ENCODE data around the gene ARF3.
A peak's percentile ranks its signal among the peaks of the same experiment; 100 is the strongest.

Gene ARF3

DNA sequence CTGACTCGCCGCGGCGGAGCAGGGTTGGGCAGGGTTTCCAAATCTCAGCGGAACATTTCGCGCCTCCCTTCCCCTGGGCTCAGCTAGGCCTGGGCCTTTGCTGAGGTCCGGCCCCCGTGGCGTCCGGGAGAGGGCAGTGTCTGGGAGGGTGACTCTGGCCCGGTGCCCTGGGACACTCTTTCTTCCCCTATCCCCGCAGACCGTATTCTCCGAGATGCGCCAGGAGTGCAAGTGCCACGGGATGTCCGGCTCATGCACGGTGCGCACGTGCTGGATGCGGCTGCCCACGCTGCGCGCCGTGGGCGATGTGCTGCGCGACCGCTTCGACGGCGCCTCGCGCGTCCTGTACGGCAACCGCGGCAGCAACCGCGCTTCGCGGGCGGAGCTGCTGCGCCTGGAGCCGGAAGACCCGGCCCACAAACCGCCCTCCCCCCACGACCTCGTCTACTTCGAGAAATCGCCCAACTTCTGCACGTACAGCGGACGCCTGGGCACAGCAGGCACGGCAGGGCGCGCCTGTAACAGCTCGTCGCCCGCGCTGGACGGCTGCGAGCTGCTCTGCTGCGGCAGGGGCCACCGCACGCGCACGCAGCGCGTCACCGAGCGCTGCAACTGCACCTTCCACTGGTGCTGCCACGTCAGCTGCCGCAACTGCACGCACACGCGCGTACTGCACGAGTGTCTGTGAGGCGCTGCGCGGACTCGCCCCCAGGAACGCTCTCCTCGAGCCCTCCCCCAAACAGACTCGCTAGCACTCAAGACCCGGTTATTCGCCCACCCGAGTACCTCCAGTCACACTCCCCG, 23.9 kb upstream of the ARF3 start:
- DNase-seq: no peak

DNA sequence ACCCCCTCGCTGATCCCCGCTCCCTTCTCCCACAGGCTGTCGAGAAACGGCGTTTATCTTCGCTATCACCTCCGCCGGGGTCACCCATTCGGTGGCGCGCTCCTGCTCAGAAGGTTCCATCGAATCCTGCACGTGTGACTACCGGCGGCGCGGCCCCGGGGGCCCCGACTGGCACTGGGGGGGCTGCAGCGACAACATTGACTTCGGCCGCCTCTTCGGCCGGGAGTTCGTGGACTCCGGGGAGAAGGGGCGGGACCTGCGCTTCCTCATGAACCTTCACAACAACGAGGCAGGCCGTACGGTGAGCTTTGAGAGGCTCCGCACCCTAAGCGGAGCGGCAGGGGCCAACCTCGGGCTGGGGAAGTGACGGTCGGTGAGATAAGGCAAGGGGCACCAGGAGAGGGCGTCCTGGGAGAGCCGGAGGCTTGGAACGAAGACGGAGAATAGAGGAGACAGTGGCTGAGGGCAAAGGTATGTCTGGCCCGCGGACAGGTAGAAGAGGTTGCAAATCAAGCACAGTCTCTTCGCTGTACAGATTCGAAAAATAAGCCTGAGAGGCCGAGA, 23.2 kb upstream of the ARF3 start:
- DNase-seq: no peak

DNA sequence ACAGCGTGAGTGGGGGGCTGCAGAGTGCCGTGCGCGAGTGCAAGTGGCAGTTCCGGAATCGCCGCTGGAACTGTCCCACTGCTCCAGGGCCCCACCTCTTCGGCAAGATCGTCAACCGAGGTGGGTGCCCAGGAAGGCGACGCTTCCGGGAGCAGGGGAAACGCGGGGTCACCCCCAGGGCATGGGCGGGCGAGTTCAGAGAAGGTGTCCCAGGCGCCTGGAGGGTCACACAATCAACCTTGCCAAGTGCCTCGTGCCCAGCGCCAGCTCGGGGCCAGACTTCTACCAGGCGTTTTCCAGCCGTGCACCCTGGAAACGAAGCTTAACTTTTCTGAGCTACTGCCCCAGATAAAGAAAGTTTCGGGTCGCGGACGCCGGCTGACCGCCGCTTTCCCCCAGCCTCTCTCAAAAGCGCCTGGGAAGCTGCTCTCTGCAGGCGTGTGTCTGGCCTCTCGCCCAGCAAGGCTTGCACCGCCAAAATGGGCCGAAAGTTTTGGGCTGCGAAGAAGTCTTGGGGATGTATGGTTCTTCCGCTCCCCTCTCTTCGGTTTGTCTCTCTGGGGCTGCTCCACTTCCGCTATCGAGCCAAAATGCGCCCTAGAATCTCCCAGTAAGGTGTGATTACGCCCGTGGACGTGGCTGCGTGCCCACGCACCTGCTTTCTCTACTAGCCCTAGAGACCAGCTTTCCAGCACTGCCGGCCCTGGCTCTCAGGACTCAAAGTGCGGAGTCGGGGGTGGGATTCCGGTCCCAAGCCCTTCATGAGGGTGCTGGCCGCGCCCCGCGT, 22.5 kb upstream of the ARF3 start:
- DNase-seq: no peak

DNA sequence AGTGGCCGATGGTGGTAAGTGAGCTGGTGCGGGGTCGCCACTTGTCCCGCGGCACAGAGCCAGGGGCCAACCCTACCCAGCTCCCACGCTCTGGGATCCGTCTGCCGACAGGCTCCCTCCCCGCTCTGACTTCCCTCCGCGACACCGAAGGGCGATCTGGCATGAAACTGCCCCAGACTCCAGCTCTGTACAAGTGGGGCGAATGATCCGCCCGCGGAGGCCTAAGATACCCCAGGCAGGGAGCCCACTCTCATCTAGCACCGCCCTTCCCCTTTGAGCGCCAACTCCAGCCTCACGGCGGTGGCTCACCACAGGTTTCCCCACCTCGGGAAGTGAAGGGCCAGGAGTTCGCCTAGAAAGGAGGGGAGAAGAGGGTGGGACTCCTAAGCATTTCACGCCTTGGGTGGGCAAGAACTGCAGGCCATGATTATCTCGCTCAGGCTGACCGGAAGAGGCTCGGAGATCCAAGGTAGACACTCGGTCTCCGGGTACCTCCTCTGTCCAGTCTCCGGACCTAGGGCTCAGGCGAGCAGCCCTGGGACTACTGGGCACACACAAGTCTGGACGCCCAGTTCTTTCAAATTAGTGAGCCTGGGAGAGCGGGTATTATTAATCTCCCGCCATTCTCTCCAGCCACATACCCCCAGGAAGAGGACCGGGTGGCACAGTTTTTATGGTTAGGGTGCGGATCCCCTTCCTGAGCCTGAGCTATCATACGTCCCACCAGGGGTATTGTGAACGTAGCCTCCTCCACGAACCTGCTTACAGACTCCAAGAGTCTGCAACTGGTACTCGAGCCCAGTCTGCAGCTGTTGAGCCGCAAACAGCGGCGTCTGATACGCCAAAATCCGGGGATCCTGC, 21.7 kb upstream of the ARF3 start:
- no peak for DNase-seq

DNA sequence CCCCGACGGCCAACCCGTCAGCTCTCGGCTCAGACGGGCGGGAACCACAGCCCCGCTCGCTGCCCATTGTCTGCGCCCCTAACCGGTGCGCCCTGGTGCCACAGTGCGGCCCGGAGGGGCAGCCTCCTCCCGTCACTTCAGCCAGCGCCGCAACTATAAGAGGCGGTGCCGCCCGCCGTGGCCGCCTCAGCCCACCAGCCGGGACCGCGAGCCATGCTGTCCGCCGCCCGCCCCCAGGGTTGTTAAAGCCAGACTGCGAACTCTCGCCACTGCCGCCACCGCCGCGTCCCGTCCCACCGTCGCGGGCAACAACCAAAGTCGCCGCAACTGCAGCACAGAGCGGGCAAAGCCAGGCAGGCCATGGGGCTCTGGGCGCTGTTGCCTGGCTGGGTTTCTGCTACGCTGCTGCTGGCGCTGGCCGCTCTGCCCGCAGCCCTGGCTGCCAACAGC, 21.0 kb upstream of the ARF3 start, which contains the start of gene WNT1:
WNT1 (plus strand) TSS at position 32 of the 450 bp plus-strand sequence; CDS start at position 361, 329 bp downstream.
- no peak for DNase-seq

DNA sequence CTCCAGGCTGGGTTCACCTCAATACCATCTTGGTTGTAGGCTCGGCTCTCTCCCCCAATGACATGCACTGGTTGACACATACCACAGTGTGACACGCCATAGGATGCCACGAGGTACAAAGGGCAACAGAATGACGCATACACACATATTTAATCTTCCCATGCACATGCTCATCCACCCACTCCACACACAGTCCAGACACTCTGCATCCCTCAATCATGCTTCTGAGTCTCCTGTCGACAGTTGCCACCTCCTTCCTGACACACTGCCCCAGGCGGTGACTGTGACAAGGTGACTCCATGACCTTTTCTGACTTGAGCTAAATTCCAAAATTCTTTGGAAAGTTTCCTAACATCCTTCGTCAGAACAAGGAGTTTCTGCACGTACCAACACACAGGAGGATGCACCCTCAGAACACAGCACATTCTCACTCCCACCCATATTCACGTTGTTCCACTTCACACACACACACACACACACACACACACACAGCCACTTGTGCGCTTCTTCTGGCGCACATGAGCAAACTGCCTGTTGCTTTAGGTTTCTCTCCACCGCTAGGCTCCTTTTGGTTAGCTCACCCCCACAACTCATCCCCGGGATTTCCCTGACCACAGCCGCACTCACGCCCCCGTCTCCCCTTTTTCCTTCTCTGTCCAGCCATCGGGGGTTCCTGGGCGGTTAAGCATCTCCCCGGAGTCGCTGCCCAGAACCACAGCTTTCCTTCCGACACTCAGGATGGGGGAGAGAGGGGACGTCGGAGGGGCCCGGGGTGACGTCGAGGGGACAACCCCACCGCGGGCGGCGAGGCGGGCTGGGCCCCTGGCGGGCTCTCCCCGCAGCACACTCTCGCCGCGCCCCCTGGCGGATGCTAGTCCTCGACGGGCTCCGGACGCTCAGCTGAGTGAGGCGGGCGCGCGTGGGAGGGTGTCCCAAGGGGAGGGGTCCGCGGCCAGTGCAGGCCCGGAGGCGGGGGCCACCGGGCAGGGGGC, 20.3 kb upstream of the ARF3 start:
- DNase-seq: peak in 1 of 2 experiments; percentile 33

DNA sequence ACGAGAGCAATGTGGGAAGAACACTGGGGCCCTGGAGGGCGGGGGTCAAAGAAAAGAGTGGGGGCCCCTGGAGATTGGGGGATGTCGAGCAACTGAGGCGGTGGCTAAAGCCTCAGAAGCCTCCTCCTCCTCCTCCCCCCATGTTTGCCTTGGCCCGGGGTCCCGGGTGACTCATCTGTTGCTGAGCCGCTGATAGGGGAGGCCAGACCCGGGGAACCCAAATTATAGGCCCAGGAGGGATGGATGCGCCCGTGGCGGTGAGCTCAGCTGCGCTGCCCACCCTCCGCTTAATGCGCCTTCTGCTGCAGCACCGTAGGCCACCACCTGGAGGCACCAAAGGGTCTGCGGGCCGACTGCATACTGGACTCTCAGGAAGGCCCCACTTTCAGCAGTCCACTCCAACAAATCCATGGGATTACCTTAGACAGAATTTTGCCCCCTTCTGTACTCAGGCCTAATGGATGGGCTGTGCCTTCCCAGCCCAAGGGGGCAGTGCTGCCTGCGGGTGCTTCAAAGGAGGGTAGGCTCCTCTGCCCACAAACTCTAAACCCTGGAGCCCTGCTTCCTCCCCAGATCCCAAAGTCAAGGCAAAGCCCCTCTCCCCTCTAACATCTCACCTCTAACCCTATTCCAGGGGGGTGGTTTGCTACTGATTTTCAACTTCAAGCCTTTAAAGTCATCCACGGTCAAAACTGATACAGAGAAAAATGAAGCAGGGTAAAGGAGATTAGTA, 16.8 kb upstream of the ARF3 start:
- no peak for DNase-seq

DNA sequence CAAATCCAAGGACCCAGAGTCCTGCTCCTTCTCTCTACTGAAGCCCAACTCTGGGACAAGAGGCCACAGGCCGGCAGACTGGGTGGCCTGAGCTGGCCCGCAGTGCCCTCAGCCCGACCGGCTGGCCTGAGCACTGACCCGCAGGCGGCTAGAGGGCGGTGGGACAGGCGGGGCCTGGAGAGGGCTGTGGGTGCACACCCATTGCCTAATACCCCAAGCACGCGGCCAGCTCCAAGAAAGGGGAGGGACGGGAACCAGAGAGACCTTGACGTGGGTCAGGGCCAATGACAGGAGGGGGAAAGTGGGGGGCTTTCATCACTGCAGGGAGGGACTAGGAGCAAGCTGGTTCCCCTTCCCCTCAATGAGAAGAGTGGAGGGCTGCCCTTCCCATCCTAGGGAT, 16.2 kb upstream of the ARF3 start:
- DNase-seq: no peak

DNA sequence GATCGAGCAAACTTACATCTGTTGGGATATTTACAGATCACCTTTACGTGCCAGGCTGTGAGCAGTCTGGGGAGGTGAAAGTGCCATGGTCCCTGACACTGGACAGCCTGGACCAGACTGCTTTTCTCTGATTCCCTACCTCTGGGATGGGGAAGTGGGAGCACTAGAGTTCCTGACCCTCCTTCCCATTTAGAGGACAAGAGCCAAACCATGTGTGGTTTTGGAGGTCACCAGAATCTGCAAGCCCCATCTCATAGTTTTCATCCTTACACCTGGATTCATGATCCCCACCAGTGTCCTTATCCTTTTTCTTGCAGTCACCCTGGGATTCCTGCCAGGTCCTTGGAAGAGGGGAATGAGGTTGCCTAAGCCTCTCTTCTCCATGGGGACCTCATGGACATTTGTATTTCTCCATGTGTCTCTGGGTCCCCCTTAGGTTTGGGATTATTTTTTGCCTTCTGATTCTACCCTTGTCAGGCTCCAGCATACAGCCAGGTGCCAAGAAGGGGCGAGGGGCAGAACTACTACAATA, 15.7 kb upstream of the ARF3 start:
- no peak for DNase-seq

DNA sequence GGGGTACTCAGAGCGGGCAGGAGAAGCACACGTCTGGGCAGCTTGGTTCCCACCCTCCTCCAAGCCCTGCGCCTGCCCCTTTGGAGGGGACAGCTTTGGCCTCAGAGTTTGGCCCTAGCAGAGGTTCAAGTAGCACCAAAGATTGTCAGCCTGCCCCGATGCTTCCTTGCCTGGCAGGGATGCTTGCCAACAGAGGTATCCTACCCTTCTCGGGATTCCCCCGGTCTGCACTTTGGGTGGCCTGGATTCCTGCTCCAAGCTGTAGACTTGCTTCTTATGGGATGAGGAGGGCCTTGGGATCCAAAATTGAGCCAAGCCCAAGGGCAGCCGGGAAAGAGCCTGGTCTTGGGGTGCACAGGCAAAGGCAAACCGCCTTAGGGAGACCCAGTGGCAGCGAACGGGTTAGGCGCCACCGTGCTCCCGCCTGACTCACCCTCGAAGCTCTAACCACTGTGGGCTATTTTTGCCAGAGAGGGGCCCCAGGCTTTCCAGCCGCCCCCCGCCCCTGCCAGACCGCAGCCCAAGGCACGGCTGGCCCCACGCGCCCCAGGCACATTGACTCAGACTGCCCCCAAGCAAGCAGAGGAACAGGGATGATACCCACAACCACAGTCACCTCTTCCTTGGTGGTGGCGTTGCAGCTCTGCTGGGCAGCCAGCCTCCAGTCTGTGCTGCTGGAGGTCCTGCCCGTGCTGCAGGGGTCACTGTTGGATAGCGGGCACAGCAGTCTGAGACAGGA, 15.1 kb upstream of the ARF3 start:
- no peak for DNase-seq

DNA sequence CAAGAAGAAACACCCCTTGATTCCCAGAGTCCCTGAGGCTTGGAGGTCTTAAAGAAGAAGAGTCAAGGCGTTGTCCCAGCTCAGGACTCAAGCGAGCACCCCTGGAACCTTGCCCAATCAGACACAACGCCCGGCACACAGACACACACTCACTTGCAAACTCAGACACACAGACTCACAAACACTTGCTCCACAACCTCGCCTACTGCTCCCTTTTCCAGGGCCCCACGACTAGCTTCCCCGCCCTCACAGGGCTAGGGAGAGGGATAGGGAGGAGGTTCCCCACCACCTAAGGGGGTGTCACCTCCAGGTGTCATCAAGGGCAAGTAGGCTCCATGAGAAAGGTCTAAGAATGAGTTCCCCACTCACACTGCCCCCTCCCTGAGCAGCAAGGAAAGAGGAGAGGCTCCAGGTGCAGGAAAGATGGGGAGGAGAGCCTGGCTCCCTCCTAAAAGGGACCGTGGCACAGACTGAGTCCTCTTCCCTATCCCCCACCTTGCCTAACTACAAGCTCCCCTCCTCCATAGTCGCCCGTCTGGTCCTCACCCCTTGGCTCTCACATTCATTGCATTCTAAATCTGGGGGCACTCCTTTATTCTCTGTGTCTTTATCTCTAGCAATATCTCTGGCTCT, 13.5 kb upstream of the ARF3 start:
- no peak for DNase-seq

DNA sequence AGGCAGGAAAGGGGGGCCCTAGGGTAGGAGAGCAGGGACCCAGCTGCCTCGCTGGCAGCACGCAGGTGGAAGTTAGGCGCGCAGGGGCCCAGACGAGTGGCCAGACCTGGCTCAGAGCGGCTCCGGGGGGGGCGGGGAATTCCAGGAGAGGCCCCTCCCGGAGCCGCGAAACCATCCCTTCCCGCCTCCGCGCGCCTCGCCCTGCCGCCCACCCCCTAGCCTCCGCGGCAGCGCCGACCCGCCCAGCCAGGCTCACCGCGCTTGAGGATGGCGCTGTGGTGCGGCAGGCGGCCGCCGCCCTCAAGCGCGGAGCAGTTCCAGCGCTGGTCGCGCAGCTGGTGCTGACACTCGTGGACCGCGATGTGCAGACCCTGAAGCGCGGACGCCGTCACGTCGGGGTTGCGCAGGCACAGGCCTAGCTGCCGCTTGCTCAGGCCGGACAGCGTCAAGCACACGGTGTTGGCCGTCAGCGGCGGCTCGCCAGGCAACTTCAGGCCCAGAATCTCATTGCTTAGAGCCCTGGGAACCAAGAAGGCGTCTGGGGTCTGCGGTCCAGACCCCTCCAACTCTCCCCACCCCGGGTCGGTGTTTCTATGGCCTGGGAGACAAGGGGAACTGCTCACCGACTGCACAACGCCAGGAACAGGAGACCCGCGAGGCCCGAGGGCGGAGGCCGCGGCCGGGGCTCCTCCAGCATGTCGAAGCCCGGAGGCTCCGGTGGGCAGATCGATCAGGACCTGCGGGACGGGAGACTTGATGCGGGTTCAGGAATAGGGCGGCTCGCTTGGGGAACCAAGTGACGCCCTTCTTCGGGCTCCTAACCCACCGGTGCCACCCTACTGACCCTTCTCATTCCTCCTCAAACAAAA, 12.8 kb upstream of the ARF3 start:
- DNase-seq: no peak

DNA sequence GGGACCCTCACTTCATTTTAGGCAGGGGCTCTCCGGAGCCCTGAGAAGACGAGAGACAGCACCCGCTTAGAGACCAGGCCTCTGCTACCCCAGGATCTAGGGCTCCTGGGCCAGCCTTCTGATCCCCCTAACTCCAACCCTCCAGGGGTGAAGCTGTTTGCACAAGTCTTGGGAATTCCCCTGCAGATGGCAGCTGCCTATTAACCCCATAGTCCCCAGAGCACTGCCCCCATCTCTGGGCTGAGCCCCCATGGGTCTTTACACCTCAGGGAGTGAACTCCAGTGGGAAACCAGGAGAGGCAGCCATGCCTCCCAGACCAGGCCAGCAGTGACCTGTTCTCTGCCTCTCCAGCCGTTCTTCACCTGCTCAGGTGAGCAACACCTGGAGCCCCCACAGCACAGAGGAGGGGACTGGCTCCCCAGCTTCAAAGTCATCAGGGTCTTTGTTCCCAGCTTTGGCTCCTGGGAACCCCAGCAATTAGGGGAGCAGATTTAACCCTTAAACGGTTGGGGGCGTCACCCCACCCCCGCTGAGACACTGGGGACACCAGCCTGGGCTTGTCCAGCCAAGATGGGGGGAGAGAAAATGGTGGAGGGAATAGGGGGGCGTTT, 12.0 kb upstream of the ARF3 start:
- no peak for DNase-seq

DNA sequence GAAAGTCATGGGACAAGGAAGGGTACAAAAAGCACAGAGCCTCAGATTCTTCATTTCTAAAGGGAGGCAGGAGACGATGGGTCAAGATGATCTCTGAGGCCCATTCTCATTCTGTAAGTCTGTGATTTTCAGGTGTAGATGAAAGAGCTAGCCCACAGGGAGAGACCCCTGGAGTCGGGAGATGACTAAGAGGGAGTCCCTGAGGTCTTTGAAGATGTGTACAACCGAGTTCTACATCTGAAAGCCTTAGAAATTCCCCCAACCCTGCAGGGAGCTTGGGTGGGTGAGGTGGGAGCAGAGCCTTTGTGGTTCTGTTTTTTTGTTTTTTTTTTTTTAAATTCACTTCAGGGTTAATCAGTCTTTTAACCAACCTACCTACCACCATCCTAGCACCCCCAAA, 11.2 kb upstream of the ARF3 start:
- DNase-seq: no peak

DNA sequence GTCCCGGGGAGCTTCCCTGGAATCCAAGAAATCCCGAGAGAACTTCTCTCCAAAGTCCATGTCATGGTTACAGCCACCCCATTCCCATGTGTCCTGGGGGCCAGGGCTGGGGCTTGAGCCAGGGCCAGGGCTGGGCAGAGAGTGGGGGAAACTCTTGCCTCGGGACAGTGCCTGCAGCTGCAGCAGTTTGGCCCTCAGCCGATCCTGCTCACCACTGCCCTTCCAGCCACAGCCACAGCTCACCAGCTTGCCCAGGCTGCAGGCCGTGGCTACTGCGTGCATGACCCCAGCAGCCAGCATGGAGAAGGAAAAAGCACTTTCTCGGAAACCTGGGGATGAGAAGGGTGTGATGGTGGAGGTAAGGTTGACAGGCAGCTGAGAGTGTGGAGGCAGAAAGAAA, 10.7 kb upstream of the ARF3 start:
- DNase-seq: no peak

DNA sequence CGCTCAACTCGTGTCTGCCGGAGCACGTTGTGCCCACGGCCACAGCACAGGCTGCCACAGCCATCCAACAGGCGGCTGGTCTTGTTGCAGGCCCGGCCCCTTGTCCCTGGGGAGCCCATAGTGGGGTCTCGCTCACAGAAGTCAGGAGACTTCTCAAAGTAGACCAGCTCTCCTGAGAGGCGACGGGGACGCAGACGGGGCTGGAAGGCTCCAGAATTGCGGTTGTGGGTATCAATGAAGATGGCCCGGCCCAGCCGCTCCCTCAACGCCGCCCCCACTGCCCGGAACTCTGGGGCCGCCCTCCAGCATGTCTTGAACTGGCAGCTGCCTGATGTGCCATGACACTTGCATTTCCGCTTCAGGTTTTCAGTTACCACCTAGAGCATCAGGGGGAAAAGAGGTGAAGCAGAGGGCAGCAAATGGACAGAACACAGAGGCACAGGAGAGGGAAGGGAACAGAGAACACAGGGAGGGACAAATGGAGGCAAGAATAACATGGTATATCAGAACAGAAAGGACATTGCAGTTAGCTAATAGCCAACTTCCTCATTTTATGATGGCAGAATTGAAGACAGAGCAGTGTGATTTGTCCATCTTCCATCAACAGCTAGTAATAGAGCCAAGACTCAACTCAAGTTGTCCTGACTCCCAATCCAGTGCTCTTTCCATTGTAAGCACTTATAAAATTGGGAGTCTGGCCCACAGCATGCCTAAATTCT, 9.0 kb upstream of the ARF3 start:
- DNase-seq: no peak

DNA sequence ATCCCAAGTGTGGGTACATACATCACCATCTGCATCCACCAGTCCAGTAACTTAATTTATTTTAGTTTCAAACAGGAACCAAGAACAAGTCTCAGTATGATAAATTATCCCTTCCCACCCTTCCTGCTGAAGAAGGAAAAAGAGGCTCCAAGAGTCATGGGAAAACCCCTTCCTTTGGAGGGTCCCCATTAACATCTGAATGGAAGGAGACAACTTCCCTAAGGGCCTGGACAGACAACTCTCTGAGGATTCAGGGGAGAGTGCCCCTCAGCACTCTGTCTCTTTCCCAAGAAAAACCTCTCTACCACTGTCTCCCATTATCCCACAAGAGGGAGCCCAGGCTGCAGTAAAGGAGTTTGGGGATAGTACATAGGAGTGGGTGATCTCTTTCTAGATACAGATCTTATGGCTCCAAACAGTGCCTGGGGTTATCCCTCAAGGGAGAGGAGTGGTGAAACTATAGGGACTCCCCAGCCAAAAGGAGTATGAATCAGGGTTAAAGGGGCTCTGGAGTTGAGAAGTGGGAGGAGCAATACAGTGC, 8.1 kb upstream of the ARF3 start:
- no peak for DNase-seq
